Muscle of leg (tissue), 11 donors: ENCODE measurements around the gene ATP13A2. TPM values are rescaled to one million over a fixed set of nuclear protein-coding genes. Genes with fewer than 3 reads are reported as not detected.
"Not testable (repeated sequence)": the region's sequence is repeated elsewhere in the genome, so short reads cannot be mapped to it uniquely, and the experiment has no call there.

ENCODE experiments used
- DNase-seq: peaks from one replicate; pipeline ENCODE4 v3.0.0; 2013
- H3K27ac ChIP-seq: one replicate; pipeline ENCODE4 v1.5.1; 2013; ENCODE audit warnings: mild to moderate bottlenecking, low read length, control low read depth
- H3K27me3 ChIP-seq: one replicate; pipeline ENCODE4 v1.6.1; 2013; ENCODE audit warnings: low read length; ENCODE audit not compliant: control insufficient read depth, insufficient read depth
- H3K36me3 ChIP-seq: one replicate; pipeline ENCODE4 v1.6.1; 2013; ENCODE audit warnings: low read length; ENCODE audit not compliant: control insufficient read depth, insufficient read depth
- H3K4me1 ChIP-seq: one replicate; pipeline ENCODE4 v1.6.1; 2013; ENCODE audit warnings: low read length; ENCODE audit not compliant: control insufficient read depth, insufficient read depth
- H3K4me3 ChIP-seq: one replicate; pipeline ENCODE4 v1.5.1; 2013; ENCODE audit warnings: low read length, control low read depth
- H3K9me3 ChIP-seq: replicated peaks from 2 replicates; pipeline ENCODE4 v1.6.1; 2013; ENCODE audit warnings: low read depth, low read length; ENCODE audit not compliant: control insufficient read depth
- WGBS: methylation state at CpG from one replicate; pipeline ENCODE4 v1.1.5; 2013; ENCODE audit warnings: missing lambda C conversion rate; ENCODE audit not compliant: insufficient coverage; 5-methylcytosine and 5-hydroxymethylcytosine counted together
- polyA plus RNA-seq, 8 donors: library from polyadenylated mRNA; unstranded; fragments of 120-200 nt; gene quantifications; one replicate each; pipeline versions ENCODE4 v1.2.1 to v1.2.3, GENCODE V29; 2013; ENCODE audit warnings: inconsistent platforms in 1 of 8, low replicate concordance in 1 of 8; ENCODE audit not compliant: insufficient read length in 8 of 8, insufficient read depth in 1 of 8
- total RNA-seq: library from RNA; stranded (reverse); fragments of 120-200 nt; gene quantifications from one replicate; pipeline ENCODE4 v1.2.4, GENCODE V29; 2013

Gene ATP13A2
- total and polyA plus RNA-seq, 9 donors = 8.8 to 25.0 (median 20.8) TPM

GRCh38 chr1:16966282-16966681 lies 45.4 kb downstream of the ATP13A2 start:
- H3K27ac ChIP-seq = no peak overlapping the region
- DNase-seq = no peak
- H3K4me3 ChIP-seq = no peak overlapping the region
- peaks cover 25% of the 10 kb centered on the region for H3K36me3 ChIP-seq
- H3K27me3 ChIP-seq = no peaks in the 10 kb centered on the region
- peaks cover 36% of the 10 kb centered on the region for H3K4me1 ChIP-seq
- WGBS = 94% methylated on average over 22 of the region's 22 CpGs
- no peaks in the 10 kb centered on the region for H3K9me3 ChIP-seq

GRCh38 chr1:16965486-16966067 lies 46.2 kb downstream of the ATP13A2 start:
- no peak for DNase-seq
- Histone ChIP-seq H3K36me3 (peaks cover 23% of the 10 kb centered on the region), H3K4me3 (no peak overlapping the region), H3K4me1 (peaks cover 33% of the 10 kb centered on the region), H3K27ac (no peak overlapping the region), H3K27me3 (no peaks in the 10 kb centered on the region), H3K9me3 (no peaks in the 10 kb centered on the region)
- 88% methylated on average over 11 of the region's 13 CpGs for WGBS

DNA sequence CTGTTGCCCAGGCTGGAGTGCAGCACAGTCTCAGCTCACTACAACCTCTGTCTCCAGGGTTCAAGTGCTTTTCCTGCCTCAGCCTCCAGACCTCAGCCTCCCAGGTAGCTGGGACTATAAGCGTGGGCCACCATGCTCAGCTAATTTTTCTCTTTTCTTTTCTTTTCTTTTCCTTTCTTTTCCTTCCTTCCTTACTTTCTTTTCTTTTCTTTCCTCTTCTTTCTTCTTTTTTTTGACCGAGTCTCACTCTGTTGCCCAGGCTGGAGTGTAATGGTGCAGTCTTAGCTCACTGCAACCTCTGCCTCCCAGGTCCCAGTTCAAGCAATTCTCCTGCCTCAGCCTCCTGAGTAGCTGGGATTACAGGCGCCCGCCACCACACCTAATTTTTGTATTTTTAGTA lies 47.6 kb downstream of the ATP13A2 start:
- not testable (repeated sequence) for H3K4me3 ChIP-seq, DNase-seq, H3K9me3 ChIP-seq, H3K27me3 ChIP-seq, H3K27ac ChIP-seq
- peaks cover 19% of the 10 kb centered on the region for H3K36me3 ChIP-seq
- peaks cover 28% of the 10 kb centered on the region for H3K4me1 ChIP-seq
- 100% methylated on average over 1 of the region's 4 CpGs for WGBS

GRCh38 chr1:16961297-16962133 lies 50.2 kb downstream of the ATP13A2 start:
- no peak for DNase-seq
- Histone ChIP-seq H3K27ac (no peak overlapping the region), H3K4me1 (peaks cover 12% of the 10 kb centered on the region), H3K9me3 (no peaks in the 10 kb centered on the region), H3K4me3 (peak overlapping the region; percentile 39), H3K36me3 (peaks cover 11% of the 10 kb centered on the region), H3K27me3 (no peaks in the 10 kb centered on the region)
- WGBS = 83% methylated on average over 8 of the region's 14 CpGs

GRCh38 chr1:16960560-16961296 lies 51.0 kb downstream of the ATP13A2 start:
- DNase-seq = peak; percentile 88
- Histone ChIP-seq H3K27ac (peak overlapping the region; percentile 55), H3K9me3 (no peaks in the 10 kb centered on the region), H3K27me3 (no peaks in the 10 kb centered on the region), H3K4me1 (peaks cover 10% of the 10 kb centered on the region), H3K4me3 (peak overlapping the region; percentile 39), H3K36me3 (peaks cover 10% of the 10 kb centered on the region)
- WGBS = 2% methylated on average over 46 of the region's 57 CpGs

GRCh38 chr1:16958475-16958874 lies 53.3 kb downstream of the ATP13A2 start:
- Histone ChIP-seq H3K36me3 (peaks cover 14% of the 10 kb centered on the region), H3K4me3 (no peak overlapping the region), H3K9me3 (no peaks in the 10 kb centered on the region), H3K4me1 (peaks cover 10% of the 10 kb centered on the region), H3K27me3 (no peaks in the 10 kb centered on the region), H3K27ac (no peak overlapping the region)
- no peak for DNase-seq
- 95% methylated on average over 11 of the region's 12 CpGs for WGBS

DNA sequence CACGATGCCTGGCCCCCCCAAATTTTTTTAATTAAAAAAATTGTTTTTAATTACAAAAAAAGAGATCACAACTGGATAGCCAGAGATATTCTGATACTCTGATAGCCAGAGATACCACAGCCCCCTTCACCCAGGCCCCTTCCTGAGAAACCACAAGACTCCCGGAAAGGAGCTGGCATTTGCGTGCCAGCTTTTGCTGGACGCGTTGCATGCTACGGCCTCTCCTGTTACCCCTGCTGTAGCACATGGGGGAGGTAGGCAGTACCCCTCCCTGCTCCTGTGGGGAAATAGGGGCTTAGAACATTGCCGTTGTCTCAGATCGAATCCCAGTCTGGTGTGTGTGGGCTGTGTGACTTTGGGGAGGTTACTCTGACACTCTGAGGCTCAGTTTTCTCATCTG lies 54.0 kb downstream of the ATP13A2 start:
- peaks cover 14% of the 10 kb centered on the region for H3K36me3 ChIP-seq
- whole genome bisulfite sequencing = 100% methylated on average over 2 of the region's 8 CpGs
- no peak overlapping the region for H3K4me3 ChIP-seq
- H3K27me3 ChIP-seq = no peaks in the 10 kb centered on the region
- no peak overlapping the region for H3K27ac ChIP-seq
- peaks cover 10% of the 10 kb centered on the region for H3K4me1 ChIP-seq
- H3K9me3 ChIP-seq = no peaks in the 10 kb centered on the region
- no peak for DNase-seq

GRCh38 chr1:16956775-16957174 lies 55.0 kb downstream of the ATP13A2 start:
- Histone ChIP-seq H3K4me3 (no peak overlapping the region), H3K9me3 (no peaks in the 10 kb centered on the region), H3K4me1 (peaks cover 12% of the 10 kb centered on the region), H3K27ac (no peak overlapping the region), H3K27me3 (no peaks in the 10 kb centered on the region), H3K36me3 (peaks cover 14% of the 10 kb centered on the region)
- no peak for DNase-seq
- WGBS = 81% methylated on average over 8 of the region's 8 CpGs

GRCh38 chr1:16955186-16955585 lies 56.5 kb downstream of the ATP13A2 start:
- Histone ChIP-seq H3K4me1 (peaks cover 3% of the 10 kb centered on the region), H3K27ac (no peak overlapping the region), H3K27me3 (no peaks in the 10 kb centered on the region), H3K36me3 (peaks cover 14% of the 10 kb centered on the region), H3K9me3 (no peaks in the 10 kb centered on the region), H3K4me3 (no peak overlapping the region)
- no peak for DNase-seq
- WGBS = 93% methylated on average over 20 of the region's 25 CpGs

GRCh38 chr1:16954579-16954978 lies 57.1 kb downstream of the ATP13A2 start:
- H3K36me3 ChIP-seq = peaks cover 14% of the 10 kb centered on the region
- H3K4me1 ChIP-seq = peaks cover 3% of the 10 kb centered on the region
- H3K4me3 ChIP-seq = no peak overlapping the region
- H3K27ac ChIP-seq = no peak overlapping the region
- no peaks in the 10 kb centered on the region for H3K27me3 ChIP-seq
- DNase-seq = no peak
- H3K9me3 ChIP-seq = no peaks in the 10 kb centered on the region
- 93% methylated on average over 17 of the region's 18 CpGs for WGBS
